ENCODE measurements around the gene FAF1.

FAF1 gene

GRCh38 chr1:50693829-50694228, 266.2 kb downstream of the FAF1 start:
- no peak for DNase-seq

GRCh38 chr1:50684185-50684584, 275.9 kb downstream of the FAF1 start:
- no peak for DNase-seq

DNA sequence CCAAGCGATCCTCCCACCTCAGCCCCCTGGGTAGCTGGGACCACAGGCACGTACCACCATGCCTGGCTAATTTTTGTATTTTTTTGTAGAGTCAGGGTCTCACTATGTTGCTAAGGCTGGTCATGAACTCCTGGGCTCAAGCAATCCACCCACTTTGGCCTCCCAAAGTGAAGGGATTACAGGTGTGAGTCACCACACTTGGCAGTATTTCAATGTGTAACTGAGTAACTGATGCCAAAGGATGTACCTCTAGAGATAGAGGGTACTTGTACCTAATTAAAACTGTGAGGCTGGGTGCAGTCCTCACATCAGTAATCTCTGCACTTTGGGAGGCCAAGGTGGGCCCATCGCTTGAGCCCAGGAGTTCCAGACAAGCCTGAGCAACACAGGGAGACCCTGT, 278.1 kb downstream of the FAF1 start:
- DNase-seq, result no peak

DNA sequence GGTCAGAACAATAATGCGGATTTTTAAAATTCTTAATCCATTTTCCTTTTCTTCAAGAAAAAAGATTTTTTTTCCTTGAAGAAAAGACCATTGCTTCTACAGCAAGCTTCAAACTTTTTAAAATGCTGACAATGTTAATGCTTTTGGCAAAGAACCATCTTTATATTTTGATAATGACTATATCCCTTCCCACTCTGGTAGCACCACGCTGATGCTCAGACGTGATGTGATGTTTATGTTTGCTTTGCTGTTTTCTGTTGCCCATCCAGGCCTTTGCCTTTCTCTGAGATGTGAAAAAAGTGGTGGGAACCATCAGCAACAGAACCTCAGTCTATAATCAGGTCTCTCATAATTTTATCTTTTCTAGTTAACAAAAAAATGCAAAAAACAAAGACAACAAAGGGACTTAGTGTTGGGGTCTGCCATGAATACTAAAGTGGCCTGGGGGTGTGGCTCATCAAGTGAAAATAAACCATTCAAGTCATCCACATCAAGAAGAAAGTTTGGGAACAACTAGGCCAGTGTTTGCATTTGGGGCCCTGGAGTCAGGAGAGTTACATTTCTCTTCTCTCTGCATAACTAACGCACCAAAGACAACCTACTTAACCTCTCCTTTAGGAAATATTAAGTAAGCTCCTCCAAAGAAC, 292.2 kb downstream of the FAF1 start:
- DNase-seq, result no peak

- DNase-seq, result no peak
These were observed 292.8 kb downstream of the FAF1 start for GRCh38 chr1:50667272-50667671.

GRCh38 chr1:50666849-50667248, 293.2 kb downstream of the FAF1 start:
- no peak for DNase-seq

GRCh38 chr1:50665413-50665812, 294.7 kb downstream of the FAF1 start:
- no peak for DNase-seq

- no peak for DNase-seq
These were observed 298.4 kb downstream of the FAF1 start for GRCh38 chr1:50661626-50662025.

DNA sequence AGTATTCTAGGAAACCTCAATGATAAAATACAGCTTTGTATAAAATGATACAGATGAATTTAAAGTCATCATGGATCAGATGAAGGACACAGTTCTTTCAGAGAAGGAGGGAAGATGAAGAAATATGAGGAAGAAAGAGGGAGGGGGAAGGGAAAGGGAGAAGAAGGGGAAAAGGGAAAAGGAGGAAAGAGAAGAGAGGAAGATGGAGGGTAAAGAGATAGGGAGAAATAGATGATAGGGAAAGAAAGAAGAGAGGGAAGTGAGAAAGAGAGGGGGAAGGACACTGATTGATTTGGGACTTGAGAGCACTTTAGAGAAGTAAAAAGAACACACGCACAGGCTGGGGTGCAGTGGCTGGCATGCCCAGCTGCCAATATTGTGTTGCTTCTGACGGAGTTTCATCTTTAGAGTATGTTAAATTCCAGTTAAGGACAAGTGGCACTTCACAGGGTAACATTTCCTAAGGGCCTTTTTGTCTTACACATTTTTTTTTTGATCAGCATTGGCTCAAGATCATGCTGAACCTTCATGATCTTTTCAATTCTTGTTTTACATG, 300.9 kb downstream of the FAF1 start:
- no peak for DNase-seq

- DNase-seq, result no peak
These were observed 301.5 kb downstream of the FAF1 start for GRCh38 chr1:50658459-50659076.

DNA sequence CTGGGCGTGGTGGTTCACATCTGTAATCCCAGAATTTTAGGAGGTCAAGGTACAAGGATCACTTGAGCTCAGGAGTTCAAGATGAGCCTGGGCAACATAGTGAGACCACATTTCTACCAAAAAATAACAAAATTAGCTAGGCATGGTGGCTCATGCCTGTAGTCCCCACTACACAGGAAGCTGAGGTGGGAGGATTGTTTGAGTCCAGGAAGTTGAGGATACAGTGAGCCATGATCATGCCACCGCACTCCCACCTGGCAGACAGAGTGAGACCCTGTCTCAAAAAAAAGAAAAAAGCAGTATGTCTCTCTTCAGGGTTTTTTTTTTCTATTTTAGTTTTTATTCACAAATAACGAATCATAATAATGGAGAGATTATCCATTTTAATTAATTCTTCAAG, 303.1 kb downstream of the FAF1 start:
- no peak for DNase-seq

GRCh38 chr1:50651476-50652263, 308.4 kb downstream of the FAF1 start:
- no peak for DNase-seq

GRCh38 chr1:50646526-50646925, 313.5 kb downstream of the FAF1 start:
- DNase-seq, result no peak

- no peak for DNase-seq
These were observed 314.9 kb downstream of the FAF1 start for GRCh38 chr1:50645139-50645538.

DNA sequence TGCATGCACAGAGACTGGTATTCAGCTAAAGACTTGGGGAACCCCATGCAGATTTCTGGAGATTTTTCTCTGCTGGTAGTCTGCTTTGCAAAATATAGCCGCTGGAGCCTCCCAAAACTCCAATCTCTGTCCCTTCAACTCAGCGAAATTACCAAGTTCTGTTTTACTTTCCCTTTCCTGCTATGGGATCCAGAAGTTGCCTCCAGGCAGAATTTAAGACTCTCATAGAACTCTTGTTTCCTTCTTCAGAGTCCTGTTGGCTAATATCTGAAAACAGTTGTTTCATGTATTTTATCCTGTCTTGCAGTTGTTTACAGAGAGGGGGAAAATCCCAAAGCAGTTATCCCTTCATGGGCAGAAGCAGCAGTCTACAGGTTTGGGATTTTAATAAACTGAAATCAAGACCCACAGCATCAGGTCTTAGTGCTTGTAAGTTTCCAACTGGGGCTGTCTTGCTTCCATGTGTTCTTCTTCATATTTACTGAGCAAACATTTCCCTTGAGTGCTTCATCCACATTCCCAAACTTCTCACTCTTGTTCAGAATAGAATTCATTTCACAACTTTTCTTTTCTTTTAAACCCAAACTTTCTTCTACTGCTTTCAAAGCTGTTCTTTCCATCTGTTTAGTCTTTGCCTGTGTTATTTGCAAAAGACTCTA, 315.5 kb downstream of the FAF1 start:
- no peak for DNase-seq

DNA sequence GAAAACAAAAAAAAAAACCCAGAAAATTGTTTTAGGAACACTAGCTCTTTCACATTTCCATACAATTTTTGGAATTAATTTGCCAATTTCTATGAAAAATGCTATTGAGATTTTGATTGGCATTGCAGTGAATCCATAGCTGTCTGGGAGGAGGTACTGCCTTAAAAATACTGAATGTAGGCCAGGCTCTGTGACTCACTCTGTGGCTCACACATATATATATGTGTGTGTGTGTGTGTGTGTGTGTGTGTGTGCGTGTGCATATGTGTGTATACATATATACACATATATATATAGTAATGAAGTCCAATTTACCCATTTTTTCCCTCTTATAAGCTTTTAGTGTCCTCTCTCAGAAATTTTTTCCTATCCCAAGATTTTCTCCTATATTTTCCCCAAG, 322.6 kb downstream of the FAF1 start:
- no peak for DNase-seq

DNA sequence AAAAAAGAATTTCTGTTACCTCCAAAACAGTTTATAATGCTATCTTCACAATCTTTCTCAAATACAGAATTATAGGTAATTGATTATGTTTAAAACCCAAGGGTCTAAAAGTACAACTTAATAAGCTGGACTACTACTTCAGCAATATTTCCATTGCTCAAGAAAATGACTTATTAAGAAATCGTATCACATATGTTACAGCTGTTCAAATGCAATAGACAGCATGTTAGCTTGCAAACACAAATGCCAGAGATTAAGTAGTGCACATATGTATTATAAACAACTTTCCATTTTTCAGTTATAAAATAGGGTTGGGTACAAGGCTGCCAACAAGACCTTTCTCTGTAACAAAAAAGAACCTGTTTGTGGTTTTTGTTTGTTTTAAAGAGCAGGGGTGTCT, 325.8 kb downstream of the FAF1 start:
- DNase-seq, result no peak

GRCh38 chr1:50633465-50633864, 326.6 kb downstream of the FAF1 start:
- DNase-seq, result no peak

DNA sequence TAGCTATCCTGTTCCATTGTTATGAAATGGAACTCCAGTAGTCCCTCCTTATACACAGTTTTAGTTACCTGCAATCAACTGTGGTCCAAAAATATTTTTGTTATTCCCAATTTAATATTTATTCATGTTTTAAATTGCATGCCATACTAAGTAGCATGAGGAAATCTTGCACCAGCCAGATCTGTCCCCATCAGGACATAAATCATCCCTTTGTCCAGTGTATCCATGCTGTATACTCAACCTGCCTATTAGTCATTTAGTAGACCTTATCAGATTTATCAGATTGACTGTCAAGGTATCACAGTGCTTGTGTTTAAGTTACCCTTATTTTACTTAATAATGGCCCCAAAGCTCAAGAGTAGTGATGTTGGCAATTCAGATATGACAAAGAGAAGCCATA, 328.9 kb downstream of the FAF1 start:
- DNase-seq, result no peak

DNA sequence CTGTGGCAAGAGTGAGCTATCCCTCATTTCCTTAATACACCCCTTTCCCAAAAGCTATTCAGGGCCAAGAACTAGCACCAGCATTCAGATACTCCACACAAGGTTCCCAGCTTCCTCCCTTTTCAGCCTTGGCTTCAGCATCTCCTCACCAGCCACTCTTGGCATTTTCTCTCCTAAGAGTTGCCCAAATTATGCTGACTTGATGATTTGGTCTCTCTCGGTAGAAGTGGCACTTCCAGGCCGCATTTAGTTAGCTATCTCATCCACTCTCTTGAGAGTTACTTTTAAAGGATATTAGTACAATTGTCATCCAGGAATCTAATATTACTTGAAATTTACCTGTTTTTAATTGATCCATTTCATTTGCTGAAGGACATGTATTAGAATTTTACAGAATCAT, 337.8 kb downstream of the FAF1 start:
- no peak for DNase-seq

GRCh38 chr1:50620680-50621329, 339.3 kb downstream of the FAF1 start:
- no peak for DNase-seq

- DNase-seq, result no peak
These were observed 344.9 kb downstream of the FAF1 start for GRCh38 chr1:50615036-50615750.
